ENCODE results near the gene MYH11.
"Not testable (repeated sequence)": the region's sequence is repeated elsewhere in the genome, so short reads cannot be mapped to it uniquely, and the experiment has no call there.

Gene MYH11

DNA sequence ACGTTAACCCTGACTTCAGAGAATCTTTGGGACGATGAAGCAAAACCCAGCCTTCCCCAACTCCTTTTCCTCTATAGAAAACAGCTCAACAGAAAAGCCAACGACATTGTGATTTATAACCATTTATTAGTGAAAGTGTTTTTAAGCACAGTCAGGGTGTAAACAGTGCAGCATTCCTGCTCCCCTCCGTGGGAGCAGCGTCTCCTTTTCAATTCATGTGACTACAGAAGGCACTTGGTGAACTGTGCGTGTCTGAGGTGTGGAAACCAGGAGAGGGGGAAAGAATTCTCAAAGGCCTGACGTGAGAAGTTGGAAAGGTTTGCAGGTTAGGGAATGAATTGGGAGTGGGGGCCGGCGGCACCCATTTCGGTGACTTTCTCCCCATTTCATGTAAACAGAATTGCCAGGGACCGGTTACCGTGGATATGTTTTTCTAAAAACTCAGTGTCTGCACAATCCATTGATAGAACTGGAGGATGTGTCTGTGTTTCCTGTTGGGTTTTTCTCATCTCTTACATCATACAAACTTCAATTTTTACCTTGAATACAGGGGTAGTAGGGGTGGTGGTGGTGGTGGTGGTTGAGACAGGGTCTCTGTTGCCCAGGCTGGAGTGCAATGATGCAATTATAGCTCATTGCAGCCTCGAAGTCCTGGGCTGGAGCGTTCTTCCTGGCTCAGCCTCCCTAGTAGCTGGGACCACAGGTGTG lies 153.6 kb downstream of the MYH11 start:
- no peak for FAIRE-seq

DNA sequence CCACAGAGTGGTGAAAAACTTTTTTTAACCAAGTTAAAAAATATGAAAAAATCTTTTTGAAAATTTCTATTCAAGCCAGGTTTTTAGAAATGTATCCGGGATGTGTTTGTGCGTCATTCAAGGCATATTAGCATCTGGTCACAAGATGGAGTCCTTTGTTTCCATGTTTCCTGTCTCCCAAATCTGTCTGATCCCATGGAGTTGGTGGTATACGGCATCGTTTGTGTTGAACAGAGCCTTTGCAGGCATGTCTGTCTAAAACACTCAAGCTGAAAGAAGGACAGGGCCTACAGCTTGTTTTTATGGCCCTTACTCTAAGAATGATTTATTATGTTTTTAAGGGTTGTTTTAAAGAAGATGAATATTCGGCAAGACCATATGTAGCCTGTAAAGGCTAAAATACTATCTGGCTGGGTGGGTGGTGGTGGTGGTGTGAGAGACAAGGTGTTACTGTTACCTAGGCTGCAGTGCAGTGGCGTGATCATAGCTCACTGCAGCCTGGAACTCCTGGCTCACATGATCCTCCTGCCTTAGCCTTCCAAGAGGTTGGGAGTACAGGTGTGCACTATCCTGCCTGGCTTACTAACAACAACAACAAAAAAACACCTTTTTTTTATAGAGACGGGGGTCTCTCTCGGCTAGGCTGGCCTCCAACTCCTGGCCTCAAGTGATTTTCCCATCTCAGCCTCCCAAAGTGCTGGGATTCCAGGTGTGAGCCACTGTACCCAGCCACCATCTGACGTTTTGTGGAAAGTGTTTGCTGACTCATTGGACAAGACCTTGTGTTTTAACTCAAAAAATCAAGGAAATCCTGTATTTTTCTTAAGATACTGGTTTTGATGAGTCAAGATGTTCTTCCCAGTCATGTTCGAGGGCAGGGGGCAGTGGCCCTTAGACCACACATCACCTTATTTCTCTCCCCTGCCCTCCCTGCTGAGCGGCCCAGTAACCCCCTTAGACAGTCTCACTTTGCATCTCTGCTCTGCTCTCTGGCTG lies 154.6 kb downstream of the MYH11 start:
- no peak for FAIRE-seq

DNA sequence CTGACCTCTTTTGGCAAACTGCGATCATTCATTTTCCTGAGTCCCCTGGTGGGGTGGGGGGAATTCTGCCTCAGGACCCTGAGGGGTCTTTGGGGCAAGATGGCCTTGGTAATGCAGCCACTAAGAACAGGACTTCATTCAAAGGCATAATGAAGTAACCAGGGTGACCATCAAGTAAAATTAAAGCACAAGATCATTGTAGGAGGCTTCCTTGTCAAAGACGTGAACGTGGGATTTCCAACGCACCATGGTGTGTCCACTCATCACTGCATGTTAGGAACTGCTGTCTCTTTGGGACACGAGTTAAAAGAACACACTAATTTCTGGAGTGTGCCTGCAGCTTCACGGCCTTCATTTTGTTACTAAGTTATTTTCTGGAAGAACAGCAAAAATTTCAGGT lies 155.5 kb downstream of the MYH11 start:
- FAIRE-seq = no peak

DNA sequence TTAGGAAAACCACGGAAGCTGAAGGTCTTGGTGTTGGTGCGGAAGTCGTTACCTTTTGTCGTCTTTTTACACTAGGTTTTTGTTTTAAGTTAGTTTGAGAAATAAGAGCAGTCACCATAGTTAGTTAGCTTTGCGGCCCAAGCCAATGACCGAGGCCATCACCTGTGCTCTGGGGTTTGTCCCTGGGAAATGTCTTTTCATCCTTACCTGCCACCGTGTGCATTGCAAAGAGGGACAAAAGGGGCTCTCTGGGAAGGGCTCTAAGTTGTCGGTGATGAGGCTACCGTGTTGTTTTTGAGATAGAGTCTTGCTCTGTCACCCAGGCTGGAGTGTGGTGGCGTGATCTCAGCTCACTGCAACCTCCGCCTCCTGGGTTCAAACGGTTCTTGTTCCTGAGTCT lies 157.0 kb downstream of the MYH11 start:
- no peak for FAIRE-seq

DNA sequence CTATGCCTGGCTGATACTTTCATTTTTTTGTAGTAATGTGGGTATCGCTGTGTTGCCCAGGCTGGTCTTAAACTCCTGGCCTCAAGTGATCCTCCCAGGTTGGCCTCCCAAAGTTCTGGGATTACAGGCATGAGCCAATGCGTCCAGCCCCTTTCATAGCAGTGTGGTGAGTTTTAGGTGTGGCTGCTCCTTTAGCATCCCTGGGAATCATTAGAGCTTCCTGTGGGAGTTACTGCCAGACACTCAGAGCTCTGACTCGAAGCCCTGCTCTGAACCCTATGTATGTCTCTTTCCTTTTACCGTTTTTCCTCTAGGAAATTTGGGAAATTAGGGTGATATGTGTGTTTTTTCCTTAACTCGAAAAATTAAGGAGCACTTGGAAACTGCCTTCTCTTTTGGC lies 162.3 kb downstream of the MYH11 start:
- no peak for FAIRE-seq

DNA sequence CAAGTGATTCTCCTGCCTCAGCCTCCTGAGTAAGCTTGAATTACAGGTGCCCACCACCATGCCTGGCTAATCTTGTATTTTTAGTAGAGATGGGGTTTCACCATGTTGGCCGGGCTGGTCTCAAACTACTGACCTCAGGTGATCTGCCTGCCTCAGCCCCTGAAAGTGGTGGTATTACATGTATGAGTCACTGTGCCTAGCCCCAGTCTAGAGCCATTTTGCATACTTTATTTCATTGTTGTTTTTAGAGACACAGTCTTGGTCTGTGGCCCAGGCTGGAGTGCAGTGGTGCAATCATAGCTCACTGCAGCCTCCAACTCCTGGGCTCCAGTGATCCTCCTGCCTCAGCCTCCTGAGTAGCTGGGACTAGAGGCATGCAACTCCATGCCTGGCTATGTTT lies 164.3 kb downstream of the MYH11 start:
- FAIRE-seq = not testable (repeated sequence)

DNA sequence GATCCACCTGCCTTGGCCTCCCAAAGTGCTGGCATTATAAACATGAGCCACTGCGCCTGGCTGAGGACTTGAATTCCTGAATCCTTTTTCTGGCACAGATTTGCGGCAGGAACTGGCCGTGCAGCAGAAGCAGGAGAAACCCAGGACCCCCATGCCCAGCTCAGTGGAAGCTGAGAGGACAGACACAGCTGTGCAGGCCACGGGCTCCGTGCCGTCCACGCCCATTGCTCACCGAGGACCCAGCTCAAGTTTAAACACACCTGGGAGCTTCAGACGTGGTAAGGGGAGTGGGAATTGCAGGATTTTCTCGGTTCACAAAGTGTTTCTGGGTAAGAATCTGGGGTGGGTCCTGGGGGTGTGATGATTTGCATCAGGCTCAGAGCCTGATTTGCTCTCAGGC lies 165.8 kb downstream of the MYH11 start:
- no peak for FAIRE-seq

DNA sequence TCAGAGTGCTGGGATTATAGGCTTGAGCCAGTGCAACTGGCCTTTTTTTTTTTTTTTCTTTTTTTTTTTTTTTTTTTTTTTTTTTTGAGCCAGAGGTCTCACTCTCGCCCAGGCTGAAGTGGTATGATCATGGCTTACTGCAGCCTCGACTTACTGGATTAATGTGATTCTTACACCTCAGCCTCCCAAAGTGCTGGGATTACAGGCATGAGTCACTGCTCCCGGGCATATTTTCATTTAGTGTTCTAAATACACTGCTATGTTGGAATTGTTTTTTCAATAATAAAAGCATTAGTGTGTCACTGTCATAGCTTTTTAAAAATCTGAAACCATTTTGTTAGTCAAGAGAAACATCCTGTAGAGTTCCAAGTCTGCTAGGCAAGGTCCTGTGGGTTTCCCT lies 166.5 kb downstream of the MYH11 start:
- no peak for FAIRE-seq

DNA sequence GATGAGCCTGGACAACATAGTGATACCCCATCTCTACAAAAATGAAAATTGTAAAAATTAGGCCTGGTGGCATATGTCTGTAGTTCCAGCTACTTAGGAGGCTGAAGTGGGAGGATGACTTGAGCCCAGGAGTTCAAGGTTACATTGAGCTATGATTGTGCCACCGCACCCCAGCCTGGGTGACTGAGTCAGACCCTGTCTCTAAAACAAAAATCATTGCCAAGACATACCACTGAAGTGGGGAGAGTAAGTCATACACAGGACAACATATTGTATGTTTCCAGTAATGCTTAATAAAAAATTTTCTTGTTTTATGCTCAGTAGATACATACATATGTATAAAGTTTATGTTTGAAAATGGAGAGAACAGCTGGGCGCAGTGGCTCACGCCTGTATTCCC lies 167.5 kb downstream of the MYH11 start:
- no peak for FAIRE-seq

DNA sequence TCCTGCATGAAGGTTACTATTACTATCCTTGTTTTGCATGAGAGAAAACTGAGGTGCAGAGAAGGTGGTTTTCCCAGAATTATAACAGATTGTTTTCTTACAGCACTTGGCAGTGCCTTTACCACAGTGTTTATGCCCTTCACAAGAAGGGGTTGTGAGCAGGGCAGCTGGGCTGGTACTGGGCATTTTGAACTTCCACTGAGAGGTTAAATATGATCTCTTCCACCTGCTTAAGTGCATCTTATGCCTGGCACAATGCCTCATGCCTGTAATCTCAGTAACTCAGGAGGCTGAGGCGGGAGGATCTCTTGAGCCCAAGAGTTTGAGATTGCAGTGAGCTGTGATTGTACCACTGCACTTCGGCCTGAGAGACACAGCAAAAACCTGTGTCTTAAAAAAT lies 170.5 kb downstream of the MYH11 start:
- FAIRE-seq = no peak

DNA sequence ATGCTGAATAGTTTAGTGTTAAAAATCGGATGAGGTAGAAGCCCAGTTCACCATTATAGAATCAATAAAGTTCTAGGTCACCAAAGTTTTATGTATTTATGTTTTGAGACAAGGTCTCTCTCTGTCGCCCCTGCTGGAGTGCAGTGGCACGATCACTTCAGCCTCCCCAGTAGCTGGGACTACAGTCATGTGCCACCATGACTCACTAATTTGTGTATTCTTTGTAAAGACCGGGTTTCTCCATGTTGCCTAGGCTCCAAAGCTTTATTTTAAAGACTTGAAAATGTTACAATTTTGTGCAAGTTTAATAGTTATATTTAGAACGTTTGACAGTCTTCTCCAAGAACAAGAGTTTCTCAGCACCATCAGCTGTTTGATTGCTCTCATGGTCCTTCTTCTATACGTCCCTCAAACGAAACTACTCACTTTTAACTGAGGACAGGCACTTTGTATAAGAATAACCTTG lies 174.7 kb downstream of the MYH11 start:
- no peak for FAIRE-seq

DNA sequence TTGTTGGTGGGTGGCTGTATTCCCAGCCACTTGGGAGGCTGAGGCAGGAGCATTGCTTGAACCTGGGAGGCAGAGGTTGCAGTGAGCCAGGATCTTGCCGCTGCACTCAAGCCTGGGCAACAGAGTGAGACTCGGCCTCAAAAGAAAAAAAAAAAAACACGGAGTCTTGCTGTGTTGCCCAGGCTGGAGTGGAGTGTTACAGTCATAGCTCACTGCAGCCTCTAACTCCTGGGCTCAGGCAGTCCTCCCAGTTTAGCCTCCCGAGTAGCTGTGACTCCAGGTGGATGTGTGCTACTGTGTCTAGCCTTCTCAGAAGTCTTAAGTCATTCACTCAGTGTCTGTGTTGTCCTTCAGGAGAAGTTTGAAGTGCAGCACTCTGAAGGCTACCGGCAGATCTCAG lies 179.4 kb downstream of the MYH11 start:
- no peak for FAIRE-seq

DNA sequence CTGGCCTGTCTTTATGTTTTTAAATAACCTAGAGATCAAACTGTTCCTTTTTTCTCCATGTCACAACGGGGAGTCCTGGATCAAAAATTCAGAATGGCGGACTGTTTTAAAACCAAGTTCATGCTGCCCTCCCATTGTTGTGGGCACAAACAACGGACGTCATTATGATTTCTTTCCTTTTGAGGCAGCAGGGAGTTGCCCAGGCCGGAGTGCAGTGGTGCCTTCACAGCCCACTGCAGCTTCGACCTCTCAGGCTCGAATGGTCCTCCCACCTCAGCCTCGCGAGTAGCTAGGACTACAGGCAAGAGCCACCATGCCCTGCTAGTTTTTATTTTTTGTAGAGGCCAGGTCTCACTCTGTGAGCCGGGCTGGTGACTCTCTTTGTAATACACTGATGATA lies 180.3 kb downstream of the MYH11 start:
- no peak for FAIRE-seq

DNA sequence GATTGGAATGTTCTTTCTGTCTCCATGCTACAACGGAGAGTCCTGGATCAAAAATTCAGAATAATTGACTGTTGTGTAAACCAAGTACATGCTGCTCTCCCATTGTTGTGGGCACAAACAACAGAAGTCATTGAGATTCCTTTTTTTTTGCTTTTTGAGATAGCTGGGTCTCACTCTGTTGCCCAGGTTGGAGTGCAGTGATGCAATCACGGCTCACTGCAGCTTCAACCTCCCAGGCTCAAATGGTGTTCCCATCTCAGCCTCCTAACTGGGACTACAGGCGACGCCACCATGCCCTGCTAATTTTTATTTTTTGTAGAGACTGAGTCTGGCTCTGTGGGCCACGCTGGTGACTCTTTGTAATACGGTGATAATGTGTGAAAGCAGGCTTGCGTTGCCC lies 182.3 kb downstream of the MYH11 start:
- FAIRE-seq = no peak

DNA sequence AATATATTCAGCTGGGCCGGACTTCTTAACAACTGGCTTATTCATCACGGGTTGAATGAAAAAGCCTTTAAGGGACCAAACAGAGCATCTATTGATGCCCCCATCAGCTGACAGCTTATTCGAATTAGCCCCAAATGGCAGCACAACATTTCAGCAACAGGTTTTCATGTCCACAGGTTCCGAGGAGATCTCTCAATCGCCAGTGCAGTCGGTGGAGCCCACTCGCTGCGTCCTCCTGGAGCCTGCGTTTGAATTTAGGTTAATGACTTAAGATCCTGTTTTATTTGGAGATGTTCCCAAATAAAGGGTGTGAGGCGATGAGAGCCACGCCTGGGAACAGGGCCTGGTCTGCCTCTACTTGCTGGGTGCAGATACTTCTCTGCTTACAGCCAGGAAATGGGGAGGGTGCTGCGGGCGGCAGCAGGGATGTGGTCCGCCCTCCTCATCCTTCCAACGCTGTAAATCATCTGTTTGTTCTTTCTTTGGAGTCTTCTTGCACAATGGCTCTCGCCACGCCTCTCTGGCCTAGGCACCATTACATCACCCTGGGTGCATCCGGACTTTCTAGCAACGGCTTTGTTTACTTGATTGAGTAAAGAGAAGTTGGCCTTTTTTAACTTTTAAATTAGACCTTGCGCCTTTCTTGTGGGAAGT lies 184.2 kb downstream of the MYH11 start:
- FAIRE-seq = no peak

DNA sequence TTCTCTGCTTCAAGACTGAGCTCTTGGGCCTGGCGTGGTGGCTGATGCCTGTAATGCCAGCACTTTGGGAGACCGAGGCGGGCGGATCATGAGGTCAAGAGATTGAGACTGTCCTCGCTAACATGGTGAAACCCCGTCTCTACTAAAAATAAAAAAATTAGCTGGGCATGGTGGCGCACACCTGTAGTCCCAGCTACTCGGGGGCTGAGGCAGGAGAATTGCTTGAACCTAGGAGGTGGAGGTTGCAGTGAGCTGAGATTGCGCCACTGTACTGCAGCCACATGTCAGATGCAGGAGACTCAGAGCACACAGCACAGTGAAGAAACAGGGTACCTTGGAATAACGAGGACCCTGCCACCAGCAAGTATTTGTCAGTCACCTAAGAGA lies 184.7 kb downstream of the MYH11 start:
- FAIRE-seq = not testable (repeated sequence)

DNA sequence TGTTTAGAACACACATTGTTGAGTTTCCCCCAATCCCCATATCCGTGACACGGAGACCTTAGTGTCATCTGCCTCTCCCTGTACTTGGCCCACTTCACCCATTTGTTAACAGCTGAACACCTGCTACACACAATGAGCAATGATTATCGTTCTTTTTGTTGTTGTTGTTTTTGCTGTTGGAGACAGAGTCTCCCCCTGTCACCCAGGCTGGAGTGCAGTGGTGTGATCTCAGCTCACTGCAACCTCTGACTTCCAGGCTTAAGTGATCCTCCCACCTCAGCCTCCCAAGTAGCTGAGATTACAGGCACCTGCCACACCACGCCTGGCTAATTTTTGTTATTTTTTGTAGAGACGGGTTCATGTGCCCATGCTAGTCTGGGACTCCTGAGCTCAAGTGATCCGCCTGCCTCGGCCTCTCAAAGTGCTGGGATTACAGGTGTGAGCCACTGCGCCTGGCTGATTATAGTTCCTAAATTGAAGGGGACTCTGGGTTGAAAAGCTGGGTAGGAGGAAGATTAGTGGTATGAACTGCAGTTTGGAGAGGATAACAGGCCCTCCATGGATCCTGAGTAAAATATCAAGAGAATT lies 185.2 kb downstream of the MYH11 start:
- FAIRE-seq = no peak

DNA sequence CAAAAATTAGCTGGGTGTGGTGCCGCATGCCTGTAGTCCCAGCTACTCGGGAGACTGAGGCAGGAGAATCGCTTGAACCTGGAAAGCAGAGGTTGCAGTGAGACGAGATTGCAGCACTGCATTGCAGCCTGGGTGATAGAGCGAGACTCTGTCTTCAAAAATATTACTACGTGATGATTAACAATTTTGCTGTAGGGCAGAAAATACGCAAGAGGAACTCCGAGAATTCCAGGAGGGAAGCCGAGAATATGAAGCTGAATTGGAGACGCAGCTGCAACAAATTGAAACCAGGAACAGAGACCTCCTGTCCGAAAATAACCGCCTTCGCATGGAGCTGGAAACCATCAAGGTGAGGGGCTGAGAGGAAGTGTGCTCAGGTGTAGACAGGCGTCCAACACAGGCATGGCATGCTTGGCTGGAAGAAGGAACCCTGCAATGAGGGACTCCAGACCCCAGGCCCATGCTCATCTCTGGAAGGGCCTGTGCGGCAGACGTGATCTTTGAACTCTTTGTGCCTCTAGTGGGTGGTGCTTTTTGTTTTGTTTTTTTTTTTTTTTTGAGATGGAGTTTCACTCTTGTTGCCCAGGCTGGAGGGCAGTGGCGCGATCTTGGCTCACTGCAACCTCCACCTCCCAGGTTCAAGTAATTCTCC lies 189.6 kb downstream of the MYH11 start:
- FAIRE-seq = no peak

DNA sequence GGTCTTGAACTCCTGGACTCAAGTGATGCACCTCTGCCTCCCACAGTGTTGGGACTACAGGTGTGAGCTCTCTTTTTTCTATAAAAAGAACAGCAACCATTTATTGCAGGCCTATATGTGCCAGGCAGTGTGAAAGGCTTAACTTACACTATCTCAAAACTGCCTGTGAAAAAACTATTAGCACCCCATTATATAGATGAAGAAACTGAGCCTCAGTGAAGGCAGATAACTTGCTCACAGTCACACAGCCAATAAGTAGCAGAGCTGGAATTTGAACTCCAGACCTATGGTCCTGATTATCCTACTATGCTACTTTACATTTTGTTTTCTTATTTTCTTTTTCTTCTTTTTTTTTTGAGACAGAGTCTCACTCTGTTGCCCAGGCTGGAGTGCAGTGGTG lies 191.7 kb downstream of the MYH11 start:
- FAIRE-seq = no peak

DNA sequence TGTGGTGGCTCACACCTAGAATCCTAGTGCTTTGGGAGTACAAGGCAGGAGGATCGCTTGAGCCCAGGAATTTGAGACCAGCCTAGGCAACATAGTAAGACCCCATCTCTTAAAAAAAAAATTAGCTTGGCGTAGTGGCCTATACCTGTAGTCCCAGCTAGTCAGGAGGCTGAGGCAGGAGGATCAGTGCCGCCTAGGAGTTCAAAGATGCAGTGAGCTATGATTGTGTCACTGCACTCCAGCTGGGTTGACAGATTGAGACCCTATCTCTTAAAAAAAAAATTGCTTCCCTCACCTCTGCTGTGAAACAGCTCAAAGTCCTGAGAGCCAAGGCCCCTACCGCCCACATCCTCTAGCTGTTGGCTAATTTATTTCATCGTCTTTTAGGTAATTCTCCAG lies 196.6 kb downstream of the MYH11 start:
- FAIRE-seq = no peak

DNA sequence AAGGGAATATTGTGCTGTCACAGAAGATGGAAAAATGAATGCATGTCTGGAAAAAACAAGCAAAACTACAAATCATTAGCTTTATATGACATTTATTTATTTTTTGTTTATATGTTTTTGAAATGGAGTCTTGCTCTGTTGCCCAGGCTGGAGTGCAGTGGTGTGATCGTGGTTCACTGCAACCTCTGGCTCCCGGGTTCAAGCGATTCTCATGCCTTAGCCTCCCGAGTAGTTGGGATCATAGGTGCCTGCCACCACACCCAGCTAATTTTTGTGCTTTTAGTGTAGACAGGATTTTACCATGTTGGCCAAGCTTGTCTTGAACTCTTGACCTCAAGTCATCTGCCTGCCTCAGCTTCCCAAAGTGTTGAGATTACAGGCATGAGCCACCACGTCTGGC lies 198.3 kb downstream of the MYH11 start:
- FAIRE-seq = no peak

DNA sequence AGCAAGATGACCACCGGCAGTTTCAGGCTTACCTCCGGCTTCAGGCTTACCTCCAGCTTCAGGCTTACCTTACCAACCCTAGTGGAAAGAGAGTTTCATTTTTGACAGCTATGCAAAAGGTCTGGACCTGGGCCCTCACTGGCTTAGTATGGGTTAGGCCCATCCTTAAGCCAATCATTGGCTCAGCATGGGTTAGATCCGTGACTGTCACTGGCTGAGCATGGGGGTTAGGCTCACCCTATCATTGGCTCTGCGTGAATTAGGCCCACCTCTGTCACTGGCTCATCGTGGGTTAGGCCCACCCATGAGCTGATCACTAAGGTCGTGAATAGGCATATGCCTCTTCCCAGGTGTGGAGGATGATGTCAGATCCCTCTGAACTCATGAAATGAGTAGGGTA lies 198.7 kb downstream of the MYH11 start:
- no peak for FAIRE-seq

DNA sequence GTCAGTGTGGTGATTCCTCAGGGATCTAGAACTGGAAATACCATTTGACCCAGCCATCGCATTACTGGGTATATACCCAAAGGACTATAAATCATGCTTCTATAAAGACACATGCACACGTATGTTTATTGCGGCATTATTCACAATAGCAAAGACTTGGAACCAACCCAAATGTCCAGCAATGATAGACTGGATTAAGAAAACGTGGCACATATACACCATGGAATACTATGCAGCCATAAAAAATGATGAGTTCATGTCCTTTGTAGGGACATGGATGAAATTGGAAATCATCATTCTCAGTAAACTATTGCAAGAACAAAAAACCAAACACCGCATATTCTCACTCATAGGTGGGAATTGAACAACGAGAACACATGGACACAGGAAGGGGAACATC lies 201.3 kb downstream of the MYH11 start:
- not testable (repeated sequence) for FAIRE-seq
